Measurements from ENCODE around the gene RLN3. TPM values are rescaled to one million over a fixed set of nuclear protein-coding genes. Genes with fewer than 3 reads are reported as not detected.

RLN3 gene
- total and polyA plus RNA-seq, 9 of the 15 experiments (the other 6 are each of a cell fraction or from before 2014, with no cell fraction given), result 0.31 to 1.2 (median 0.71) TPM; not detected in 6

GRCh38 chr19:14005349-14006084 lies 22.4 kb upstream of the RLN3 start (continued):
- TF ChIP-seq, protein P1, sequence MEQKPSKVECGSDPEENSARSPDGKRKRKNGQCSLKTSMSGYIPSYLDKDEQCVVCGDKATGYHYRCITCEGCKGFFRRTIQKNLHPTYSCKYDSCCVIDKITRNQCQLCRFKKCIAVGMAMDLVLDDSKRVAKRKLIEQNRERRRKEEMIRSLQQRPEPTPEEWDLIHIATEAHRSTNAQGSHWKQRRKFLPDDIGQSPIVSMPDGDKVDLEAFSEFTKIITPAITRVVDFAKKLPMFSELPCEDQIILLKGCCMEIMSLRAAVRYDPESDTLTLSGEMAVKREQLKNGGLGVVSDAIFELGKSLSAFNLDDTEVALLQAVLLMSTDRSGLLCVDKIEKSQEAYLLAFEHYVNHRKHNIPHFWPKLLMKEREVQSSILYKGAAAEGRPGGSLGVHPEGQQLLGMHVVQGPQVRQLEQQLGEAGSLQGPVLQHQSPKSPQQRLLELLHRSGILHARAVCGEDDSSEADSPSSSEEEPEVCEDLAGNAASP (IDR thresholded peaks at IDR 0.05), result no peak
- TF ChIP-seq ELK1 (CRISPR knock-in tag; IDR thresholded peaks at IDR 0.05) (no peak), ZFP1 (CRISPR knock-in tag; IDR thresholded peaks at IDR 0.05) (no peak), HDAC8 (tag; IDR thresholded peaks at IDR 0.05) (no peak), ZEB2 (IDR thresholded peaks at IDR 0.05) (peak; percentile 41; the same call in 1 of the 2 replicates), NELFE (IDR thresholded peaks at IDR 0.05; ENCODE audit: insufficient read depth, insufficient read length) (no peak), PRDM10 (IDR thresholded peaks at IDR 0.05; ENCODE audit: partially characterized antibody) (no peak), CHD1 (IDR thresholded peaks at IDR 0.05; ENCODE audit: low read length) (no peak), STAT6 (CRISPR knock-in tag; IDR thresholded peaks at IDR 0.05) (no peak), FOXP1 (CRISPR knock-in tag; IDR thresholded peaks at IDR 0.05) (no peak), IFI16 (CRISPR knock-in tag; IDR thresholded peaks at IDR 0.05) (no peak), CHAMP1 (IDR thresholded peaks at IDR 0.05) (no peak), NFE2 (IDR thresholded peaks at IDR 0.05; ENCODE audit: low read depth) (no peak), YBX1 (IDR thresholded peaks at IDR 0.05) (no peak)
- TF ChIP-seq, protein P2, sequence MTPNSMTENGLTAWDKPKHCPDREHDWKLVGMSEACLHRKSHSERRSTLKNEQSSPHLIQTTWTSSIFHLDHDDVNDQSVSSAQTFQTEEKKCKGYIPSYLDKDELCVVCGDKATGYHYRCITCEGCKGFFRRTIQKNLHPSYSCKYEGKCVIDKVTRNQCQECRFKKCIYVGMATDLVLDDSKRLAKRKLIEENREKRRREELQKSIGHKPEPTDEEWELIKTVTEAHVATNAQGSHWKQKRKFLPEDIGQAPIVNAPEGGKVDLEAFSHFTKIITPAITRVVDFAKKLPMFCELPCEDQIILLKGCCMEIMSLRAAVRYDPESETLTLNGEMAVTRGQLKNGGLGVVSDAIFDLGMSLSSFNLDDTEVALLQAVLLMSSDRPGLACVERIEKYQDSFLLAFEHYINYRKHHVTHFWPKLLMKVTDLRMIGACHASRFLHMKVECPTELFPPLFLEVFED (CRISPR knock-in tag; conservative IDR thresholded peaks at IDR 0.05), result no peak

All from K562 (cell line).